ENCODE measurements around the gene CGN. TPM values are rescaled to one million over a fixed set of nuclear protein-coding genes. Genes with fewer than 3 reads are reported as not detected.

The CGN gene
- total RNA-seq, 1 experiment from 2014 or later = 30.9 TPM

DNA sequence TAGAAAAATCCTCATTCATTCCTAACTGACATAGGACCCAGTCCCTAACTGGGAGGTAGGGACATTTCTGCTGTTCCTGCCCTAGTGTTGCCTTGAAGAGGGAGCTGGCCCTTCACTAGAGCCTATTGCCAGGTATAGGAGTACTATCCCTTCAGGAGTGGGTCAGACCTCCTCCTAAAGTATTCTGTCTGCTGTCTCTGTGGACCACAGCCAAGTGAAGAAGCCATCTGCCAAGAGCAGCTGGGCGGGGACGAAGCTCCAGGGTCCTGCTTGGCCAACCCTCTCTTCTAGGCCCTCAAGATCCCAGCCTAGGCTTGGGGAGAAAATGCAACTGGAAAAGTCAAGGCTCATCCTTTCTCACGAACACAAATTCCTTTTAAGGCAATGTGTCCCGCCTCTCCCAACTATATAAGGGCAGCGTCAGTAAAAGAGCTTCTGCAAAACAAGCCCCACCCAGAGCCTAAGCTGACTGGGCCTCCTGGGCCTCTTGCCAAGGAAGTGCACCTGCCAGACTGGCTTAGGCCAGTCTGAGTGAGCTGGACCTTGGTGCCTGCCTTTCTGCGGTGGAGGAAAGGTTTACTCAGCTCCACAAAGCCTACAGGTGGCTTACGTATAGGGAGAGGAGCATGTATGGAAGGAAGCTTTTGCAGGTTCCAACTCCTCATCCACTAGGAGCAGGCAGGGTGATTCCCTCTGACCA is 28.3 kb downstream of the CGN start:
- Histone ChIP-seq H2BK5ac (ENCODE audit: insufficient read length, low read length) (no peak overlapping the region), H2BK12ac (ENCODE audit: insufficient read length, low read depth, low read length) (no peak overlapping the region), H3K23ac (ENCODE audit: insufficient read length, low read depth, low read length) (no peak overlapping the region), H2BK15ac (ENCODE audit: low read depth, low read length) (no peak overlapping the region), H2AK5ac (ENCODE audit: insufficient read length, low read length) (no peak overlapping the region), H3K4me2 (ENCODE audit: insufficient read depth, insufficient read length, low read length) (peak overlapping the region; percentile 59), H4K91ac (ENCODE audit: insufficient read length, low read depth, low read length) (no peak overlapping the region), H3K18ac (ENCODE audit: insufficient read length, low read depth, low read length) (peak overlapping the region; percentile 71), H2AFZ (ENCODE audit: low read length) (no peak overlapping the region), H3K14ac (ENCODE audit: insufficient read depth, low read length) (peak overlapping the region; percentile 21; the same call in 1 of the 2 replicates), H2BK120ac (ENCODE audit: low read depth, low read length, poor library complexity, severe bottlenecking) (peak overlapping the region; percentile 14), H3K9me3 (ENCODE audit: control insufficient read depth, low read depth, low read length) (no peaks in the 10 kb centered on the region), H4K5ac (ENCODE audit: insufficient read length, low read depth, low read length) (no peak overlapping the region), H3K4me1 (ENCODE audit: insufficient read depth, low read length) (no peaks in the 10 kb centered on the region), H3K23me2 (ENCODE audit: insufficient read length, low read depth, low read length, poor library complexity, severe bottlenecking) (peaks cover 12% of the 10 kb centered on the region), H3K27me3 (ENCODE audit: insufficient read depth, low read length) (no peaks in the 10 kb centered on the region; the same call in 1 of the 2 replicates), H3K56ac (ENCODE audit: insufficient read length, low read depth, low read length) (no peak overlapping the region), H4K8ac (replicated peaks; ENCODE audit: insufficient read length, low read depth, low read length) (no peak overlapping the region), H3K9ac (ENCODE audit: extremely low read depth, insufficient read length, low read length) (peak overlapping the region; percentile 29), H3K4ac (ENCODE audit: low read depth, low read length) (no peak overlapping the region), H3K27ac (ENCODE audit: insufficient read length, low read depth, low read length) (peak overlapping the region; percentile 30), H2BK20ac (ENCODE audit: low read depth, low read length, poor library complexity, severe bottlenecking) (no peak overlapping the region), H3K79me1 (ENCODE audit: insufficient read depth, low read depth, low read length, poor library complexity, severe bottlenecking) (peaks cover 5% of the 10 kb centered on the region), H4K20me1 (ENCODE audit: control insufficient read depth, insufficient read depth, insufficient read length) (no peaks in the 10 kb centered on the region), H3K79me2 (ENCODE audit: insufficient read depth, low read length) (peaks cover 4% of the 10 kb centered on the region; the same call in 1 of the 2 replicates), H3T11ph (ENCODE audit: low read length) (no peak overlapping the region)
- DNase-seq = peak; percentile 87
- Mint-ChIP-seq H3K4me3 (peak overlapping the region; percentile 94 to 99), H3K36me3 (ENCODE audit: insufficient read depth in 1 of 3, low read depth in 3 of 3) (peaks cover 12 to 39% (median 35%) of the 10 kb centered on the region in 3 experiments), H3K27ac (peak overlapping the region; percentile 81 to 98 (median 94); a peak in 6 of 7 replicates), H3K4me1 (peaks cover 20% of the 10 kb centered on the region in 2 experiments), H3K27me3 (ENCODE audit: low read depth) (peaks cover 6% of the 10 kb centered on the region; the same call in 1 of the 2 replicates), H3K9me3 (no peaks in the 10 kb centered on the region)
- TF ChIP-seq, protein P1, sequence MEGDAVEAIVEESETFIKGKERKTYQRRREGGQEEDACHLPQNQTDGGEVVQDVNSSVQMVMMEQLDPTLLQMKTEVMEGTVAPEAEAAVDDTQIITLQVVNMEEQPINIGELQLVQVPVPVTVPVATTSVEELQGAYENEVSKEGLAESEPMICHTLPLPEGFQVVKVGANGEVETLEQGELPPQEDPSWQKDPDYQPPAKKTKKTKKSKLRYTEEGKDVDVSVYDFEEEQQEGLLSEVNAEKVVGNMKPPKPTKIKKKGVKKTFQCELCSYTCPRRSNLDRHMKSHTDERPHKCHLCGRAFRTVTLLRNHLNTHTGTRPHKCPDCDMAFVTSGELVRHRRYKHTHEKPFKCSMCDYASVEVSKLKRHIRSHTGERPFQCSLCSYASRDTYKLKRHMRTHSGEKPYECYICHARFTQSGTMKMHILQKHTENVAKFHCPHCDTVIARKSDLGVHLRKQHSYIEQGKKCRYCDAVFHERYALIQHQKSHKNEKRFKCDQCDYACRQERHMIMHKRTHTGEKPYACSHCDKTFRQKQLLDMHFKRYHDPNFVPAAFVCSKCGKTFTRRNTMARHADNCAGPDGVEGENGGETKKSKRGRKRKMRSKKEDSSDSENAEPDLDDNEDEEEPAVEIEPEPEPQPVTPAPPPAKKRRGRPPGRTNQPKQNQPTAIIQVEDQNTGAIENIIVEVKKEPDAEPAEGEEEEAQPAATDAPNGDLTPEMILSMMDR (conservative IDR thresholded peaks at IDR 0.05) = no peak
- no CpG with 5 or more reads among the region's 7 CpGs for WGBS (ENCODE audit: extremely low coverage, insufficient read length, low lambda C conversion rate)
